A549 (cell line): ENCODE data around the gene MCAM. TPM values are rescaled to one million over a fixed set of nuclear protein-coding genes. Genes with fewer than 3 reads are reported as not detected.

Source experiments
- ATAC-seq, 2 experiments: fragments of 200-7000 bp in 1 of 2; fragments of >200 bp in 1 of 2; cut with Nextera tagmentation in 1 of 2; cut with Tn5 transposase in 1 of 2; 3 replicates each; pipeline versions ENCODE4 v1.8.0 to v1.9.1; 2018 to 2020; ENCODE audit warnings: mild to moderate bottlenecking in 1 of 2, moderate library complexity in 1 of 2
- CTCF ChIA-PET: fragments of 300-600 bp; sonication (Branson Sonifier 250); formaldehyde crosslinking; extraction: SDS; loops from one replicate; lab custom pipeline; 2021; ENCODE audit warnings: antibody characterized with exemption, inconsistent platforms; lab: Yijun Ruan, JAX
- POLR2A ChIA-PET: fragments of 350-600 bp; formaldehyde crosslinking; extraction: SDS; loops from one replicate; lab custom pipeline; 2021; ENCODE audit warnings: antibody characterized with exemption, inconsistent platforms; lab: Yijun Ruan, JAX
- DNase-seq, 2 experiments: peaks; one replicate each; pipeline versions ENCODE4 v3.0.0 to v3.0.0-alpha.2; 2011 to 2016; ENCODE audit warnings: low read depth in 1 of 2, low spot score in 1 of 2
- FAIRE-seq: peaks from 2 replicates; lab custom pipeline; 2011; peaks lifted over from hg19 to GRCh38; lab: Jason Lieb, UNC
- H3K27ac ChIP-seq, 2 experiments: fragments of >200 bp; sonication (Bioruptor Twin); formaldehyde crosslinking; 3 replicates each; pipeline ENCODE4 v1.5.1; 2016 to 2017
- H3K4me1 ChIP-seq: fragments of >200 bp; sonication (Bioruptor Twin); formaldehyde crosslinking; 3 replicates; pipeline ENCODE4 v1.6.1; 2016
- H3K4me2 ChIP-seq: fragments of >200 bp; sonication (Bioruptor Twin); formaldehyde crosslinking; 3 replicates; pipeline ENCODE4 v1.6.1; 2016
- H3K4me3 ChIP-seq: fragments of >200 bp; sonication (Bioruptor Twin); formaldehyde crosslinking; 3 replicates; pipeline ENCODE4 v1.5.1; 2016
- H3K9me3 ChIP-seq: fragments of >200 bp; sonication (Bioruptor Twin); formaldehyde crosslinking; 3 replicates; pipeline ENCODE4 v1.6.1; 2016
- ATOH8 ChIP-seq: fragments of 250-450 bp; sonication (Bioruptor Pico); IDR thresholded peaks from 2 replicates; pipeline ENCODE4 v1.5.0; 2020; ENCODE audit warnings: low read depth, mild to moderate bottlenecking, moderate library complexity
- CBX8 ChIP-seq: fragments of 200-600 bp; sonication (generic); IDR thresholded peaks from 2 replicates; pipeline ENCODE4 v1.6.1; 2016
- CHD4 ChIP-seq: fragments of 200-600 bp; sonication (generic); IDR thresholded peaks from 2 replicates; pipeline ENCODE4 v1.6.1; 2016; ENCODE audit warnings: antibody characterized with exemption, mild to moderate bottlenecking, borderline replicate concordance
- EHF ChIP-seq: fragments of 250-450 bp; sonication (Bioruptor Pico); IDR thresholded peaks from 2 replicates; pipeline ENCODE4 v1.5.0; 2020; ENCODE audit warnings: mild to moderate bottlenecking
- EHMT2 ChIP-seq: fragments of 200-600 bp; sonication (generic); IDR thresholded peaks from 2 replicates; pipeline ENCODE4 v1.6.1; 2016; ENCODE audit warnings: antibody characterized with exemption, low read depth, mild to moderate bottlenecking, moderate library complexity
- ESRRA ChIP-seq: fragments of 150-350 bp; IDR thresholded peaks from 2 replicates; pipeline ENCODE4 v1.6.1; 2014; ENCODE audit warnings: mild to moderate bottlenecking, low read length, borderline replicate concordance
- FOSL2 ChIP-seq, 2 experiments: fragments of 450-650 bp in 1 of 2; fragments of >200 bp in 1 of 2; sonication (Bioruptor Twin) in 1 of 2; formaldehyde crosslinking; IDR thresholded peaks; 2 replicates each; pipeline versions ENCODE4 v1.5.0 to v1.6.1; 2016 to 2020; ENCODE audit warnings: mild to moderate bottlenecking in 1 of 2, moderate library complexity in 1 of 2
- FOXS1 ChIP-seq: fragments of 250-450 bp; sonication (Bioruptor Pico); IDR thresholded peaks from 2 replicates; pipeline ENCODE4 v1.5.0; 2020; ENCODE audit warnings: mild to moderate bottlenecking, moderate library complexity
- HDAC2 ChIP-seq: fragments of 200-600 bp; sonication (generic); IDR thresholded peaks from 2 replicates; pipeline ENCODE4 v1.6.1; 2016
- HMGXB4 ChIP-seq: fragments of 250-450 bp; sonication (Bioruptor Pico); IDR thresholded peaks from 2 replicates; pipeline ENCODE4 v1.5.0; 2021; ENCODE audit warnings: mild to moderate bottlenecking, moderate library complexity, borderline replicate concordance
- HOXB13 ChIP-seq: fragments of 250-450 bp; sonication (Bioruptor Pico); IDR thresholded peaks from 2 replicates; pipeline ENCODE4 v1.5.0; 2020; ENCODE audit warnings: low read depth, mild to moderate bottlenecking, moderate library complexity
- JUN ChIP-seq, 2 experiments: fragments of >200 bp; sonication (Bioruptor Twin); formaldehyde crosslinking; IDR thresholded peaks; 2 replicates in 1 of 2; 3 replicates in 1 of 2; pipeline ENCODE4 v1.6.1; 2016 to 2017
- KDM1A ChIP-seq: fragments of 200-600 bp; sonication (generic); IDR thresholded peaks from 2 replicates; pipeline ENCODE4 v1.6.1; 2016; ENCODE audit warnings: low read depth, mild to moderate bottlenecking
- MAZ ChIP-seq: fragments of 150-350 bp; IDR thresholded peaks from 2 replicates; pipeline ENCODE4 v1.6.1; 2014; ENCODE audit warnings: antibody characterized with exemption, low read depth, low read length, borderline replicate concordance
- MYC ChIP-seq: IDR thresholded peaks from 2 replicates; pipeline ENCODE4 v1.6.1; 2012; ENCODE audit warnings: mild to moderate bottlenecking, inconsistent platforms, low read length, improper control_type of control experiment, borderline replicate concordance
- NFE2L2 ChIP-seq: fragments of 150-350 bp; conservative IDR thresholded peaks from 2 replicates; pipeline ENCODE4 v1.6.1; 2014; ENCODE audit warnings: low read length
- NPAS2 ChIP-seq: fragments of 250-450 bp; sonication (Bioruptor Pico); IDR thresholded peaks from 2 replicates; pipeline ENCODE4 v1.8.0; 2022; ENCODE audit warnings: mild to moderate bottlenecking, moderate library complexity, borderline replicate concordance
- PHF8 ChIP-seq: fragments of 200-600 bp; sonication (generic); IDR thresholded peaks from 2 replicates; pipeline ENCODE4 v1.6.1; 2016; ENCODE audit warnings: low read depth, mild to moderate bottlenecking, antibody characterized with exemption, moderate library complexity, borderline replicate concordance
- RAD21 ChIP-seq, 2 experiments: fragments of >200 bp in 1 of 2; sonication (Bioruptor Twin) in 1 of 2; formaldehyde crosslinking in 1 of 2; IDR thresholded peaks in 1 of 2; conservative IDR thresholded peaks in 1 of 2; 2 replicates in 1 of 2; 3 replicates in 1 of 2; pipeline ENCODE4 v1.6.1; 2012 to 2018; ENCODE audit warnings: inconsistent platforms in 1 of 2
- SREBF2 ChIP-seq: fragments of 450-650 bp; IDR thresholded peaks from 2 replicates; pipeline ENCODE4 v1.6.1; 2014; ENCODE audit warnings: mild to moderate bottlenecking, moderate library complexity
- TFCP2L1 ChIP-seq: fragments of 250-450 bp; sonication (Bioruptor Pico); IDR thresholded peaks from 2 replicates; pipeline ENCODE4 v1.5.0; 2021; ENCODE audit warnings: mild to moderate bottlenecking
- TP53 ChIP-seq: fragments of 250-450 bp; sonication (Bioruptor Pico); IDR thresholded peaks from 2 replicates; pipeline ENCODE4 v1.5.0; 2021; ENCODE audit warnings: mild to moderate bottlenecking, moderate library complexity
- ZC3H11A ChIP-seq: fragments of 450-650 bp; IDR thresholded peaks from 2 replicates; pipeline ENCODE4 v1.6.1; 2014; ENCODE audit warnings: antibody characterized with exemption, mild to moderate bottlenecking
- ZFP36 ChIP-seq: fragments of 450-650 bp; IDR thresholded peaks from 2 replicates; pipeline ENCODE4 v1.6.1; 2014; ENCODE audit warnings: borderline replicate concordance; ENCODE audit not compliant: partially characterized antibody
- ZNF302 ChIP-seq: fragments of 250-450 bp; sonication (Bioruptor Pico); IDR thresholded peaks from 2 replicates; pipeline ENCODE4 v1.9.0; 2021; ENCODE audit warnings: inconsistent platforms, mild to moderate bottlenecking, moderate library complexity
- ZSCAN20 ChIP-seq: fragments of 250-450 bp; sonication (Bioruptor Pico); IDR thresholded peaks from 2 replicates; pipeline ENCODE4 v1.8.0; 2022; ENCODE audit warnings: mild to moderate bottlenecking, moderate library complexity
- WGBS: methylation state at CpG from one replicate; pipeline ENCODE4 v1.1.6; 2017; ENCODE audit errors: missing lambda C conversion rate; 5-methylcytosine and 5-hydroxymethylcytosine counted together
- polyA plus RNA-seq, 4 experiments: library from polyadenylated mRNA; depleted of rRNA in 3 of 4; stranded (reverse); fragments of >200 nt; fragmentation: RNase III in 1 of 4; extraction: RNeasy Plus Mini Kit Qiagen cat#74134 plus additional on column Dnase treatment in 1 of 4; gene quantifications; 2 replicates in 3 of 4; 3 replicates in 1 of 4; pipeline ENCODE4 v1.2.3, GENCODE V29; 2011 to 2017
- TF ChIP-seq, protein P1 (sequence below): IDR thresholded peaks from 2 replicates; pipeline ENCODE4 v1.6.1; 2012
- TF ChIP-seq, protein P2 (sequence below): fragments of 450-650 bp; IDR thresholded peaks from 2 replicates; pipeline ENCODE4 v1.6.1; 2014; ENCODE audit warnings: antibody characterized with exemption
- TF ChIP-seq, protein P3 (sequence below): fragments of >200 bp; sonication (Bioruptor Twin); formaldehyde crosslinking; IDR thresholded peaks from 3 replicates; pipeline ENCODE4 v1.6.1; 2016

Gene MCAM
- polyA plus RNA-seq, 2 of the 4 experiments (the other 2 are of a cell fraction) = 5.4 to 14.9 TPM

DNA sequence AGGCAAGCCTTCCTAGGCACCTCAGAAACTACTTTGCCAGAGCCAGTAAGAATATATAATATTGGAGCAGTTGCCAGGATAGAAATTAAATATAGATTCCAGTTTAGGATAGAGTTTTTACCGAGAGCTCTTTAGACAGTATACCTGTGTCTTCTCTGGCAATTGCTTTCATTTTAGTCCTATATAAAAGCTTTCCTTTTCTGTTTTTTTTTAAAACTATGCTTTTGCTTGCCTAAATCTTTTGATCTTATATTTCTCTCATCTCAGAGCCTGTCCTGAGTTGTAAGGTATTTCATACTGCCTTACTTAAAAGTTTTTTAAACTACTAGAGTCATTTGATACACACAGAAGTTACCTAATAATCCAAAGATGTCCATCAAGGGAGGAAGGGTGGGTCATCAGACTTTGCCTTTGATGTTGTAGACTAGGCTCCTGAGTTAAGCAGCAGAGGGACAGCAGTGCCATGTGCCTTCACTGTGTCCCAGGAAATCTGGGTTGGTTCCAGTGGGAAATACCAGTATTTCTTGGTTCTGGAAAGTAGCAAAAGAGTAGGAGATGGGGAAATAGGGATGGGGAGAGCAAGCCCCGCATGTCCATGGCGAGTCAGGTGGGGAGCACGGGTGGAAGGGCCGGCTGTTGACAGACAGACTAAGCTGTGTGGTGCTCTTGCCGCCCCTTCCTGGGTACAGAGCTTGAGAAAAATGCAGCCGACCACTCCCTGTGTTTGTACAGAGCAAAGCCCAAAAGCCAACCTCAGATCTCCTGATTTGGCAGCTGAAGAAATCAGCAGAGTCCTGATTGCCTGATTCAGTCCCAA is 11.2 kb downstream of the MCAM start:
- CTCF ChIA-PET = interaction anchor here (1.2 to 6.9 kb wide), 3 partner anchors 17 to 22 kb away, joined by 3 to 43 read pairs (median 3); no protein-coding TSS in a partner anchor
- H3K4me1 ChIP-seq = no peaks in the 10 kb centered on the region
- H3K27ac ChIP-seq = no peak overlapping the region
- DNase-seq (no peak), ATAC-seq (no peak), FAIRE-seq (no peak)
- TF ChIP-seq, protein P1, sequence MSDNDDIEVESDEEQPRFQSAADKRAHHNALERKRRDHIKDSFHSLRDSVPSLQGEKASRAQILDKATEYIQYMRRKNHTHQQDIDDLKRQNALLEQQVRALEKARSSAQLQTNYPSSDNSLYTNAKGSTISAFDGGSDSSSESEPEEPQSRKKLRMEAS = no peak
- TF ChIP-seq ZC3H11A (no peak), NPAS2 (CRISPR knock-in tag) (no peak), EHF (CRISPR knock-in tag) (no peak), HMGXB4 (CRISPR knock-in tag) (no peak), KDM1A (no peak), CBX8 (no peak), NFE2L2 (no peak), ZFP36 (no peak), ATOH8 (CRISPR knock-in tag) (no peak), HOXB13 (CRISPR knock-in tag) (no peak), ZNF302 (CRISPR knock-in tag) (no peak), RAD21 (conservative IDR thresholded peaks at IDR 0.05 in 1 of 2, IDR thresholded peaks at IDR 0.05 in 1 of 2) (no peak), HDAC2 (no peak), MYC (no peak)
- TF ChIP-seq, protein P2, sequence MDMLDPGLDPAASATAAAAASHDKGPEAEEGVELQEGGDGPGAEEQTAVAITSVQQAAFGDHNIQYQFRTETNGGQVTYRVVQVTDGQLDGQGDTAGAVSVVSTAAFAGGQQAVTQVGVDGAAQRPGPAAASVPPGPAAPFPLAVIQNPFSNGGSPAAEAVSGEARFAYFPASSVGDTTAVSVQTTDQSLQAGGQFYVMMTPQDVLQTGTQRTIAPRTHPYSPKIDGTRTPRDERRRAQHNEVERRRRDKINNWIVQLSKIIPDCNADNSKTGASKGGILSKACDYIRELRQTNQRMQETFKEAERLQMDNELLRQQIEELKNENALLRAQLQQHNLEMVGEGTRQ = no peak
- TF ChIP-seq, protein P3, sequence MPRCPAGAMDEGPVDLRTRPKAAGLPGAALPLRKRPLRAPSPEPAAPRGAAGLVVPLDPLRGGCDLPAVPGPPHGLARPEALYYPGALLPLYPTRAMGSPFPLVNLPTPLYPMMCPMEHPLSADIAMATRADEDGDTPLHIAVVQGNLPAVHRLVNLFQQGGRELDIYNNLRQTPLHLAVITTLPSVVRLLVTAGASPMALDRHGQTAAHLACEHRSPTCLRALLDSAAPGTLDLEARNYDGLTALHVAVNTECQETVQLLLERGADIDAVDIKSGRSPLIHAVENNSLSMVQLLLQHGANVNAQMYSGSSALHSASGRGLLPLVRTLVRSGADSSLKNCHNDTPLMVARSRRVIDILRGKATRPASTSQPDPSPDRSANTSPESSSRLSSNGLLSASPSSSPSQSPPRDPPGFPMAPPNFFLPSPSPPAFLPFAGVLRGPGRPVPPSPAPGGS = no peak
- TF ChIP-seq, all 56 proteins: peak for 0
- no peak overlapping the region for H3K4me2 ChIP-seq
- WGBS = 91% methylated on average over 7 of the region's 7 CpGs
- POLR2A ChIA-PET = no interaction called here
- no peak overlapping the region for H3K4me3 ChIP-seq
- H3K9me3 ChIP-seq = no peaks in the 10 kb centered on the region

DNA sequence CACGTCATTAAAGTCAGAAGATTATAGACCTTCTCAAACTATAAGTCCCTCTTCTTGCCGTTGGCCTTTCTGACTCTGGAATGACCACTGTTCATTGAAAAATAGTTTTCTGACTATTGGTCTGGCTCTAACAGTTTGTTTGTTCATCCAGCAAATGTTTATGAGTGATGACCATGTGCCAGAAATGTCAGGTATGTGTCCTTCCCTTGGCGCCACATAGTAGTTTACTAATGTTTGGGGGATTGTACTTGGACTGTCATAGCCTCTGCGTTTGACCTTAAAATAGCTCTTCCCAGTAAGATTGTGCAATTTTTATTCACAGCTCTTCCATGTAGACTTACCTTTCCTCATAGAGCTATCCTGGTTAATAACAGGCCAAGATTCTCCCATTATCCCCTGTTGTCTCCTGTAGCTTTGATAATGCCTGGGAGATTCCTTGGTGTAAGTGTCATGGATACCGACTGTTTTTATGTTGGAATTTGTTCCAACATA is 13.7 kb downstream of the MCAM start:
- POLR2A ChIA-PET = no interaction called here
- FAIRE-seq = no peak
- TF ChIP-seq SREBF2 (no peak), FOXS1 (CRISPR knock-in tag) (no peak), ESRRA (no peak), TP53 (CRISPR knock-in tag) (no peak), CHD4 (no peak), TFCP2L1 (no peak), JUN (IDR thresholded peaks at IDR 0.05) (no peak), ZSCAN20 (CRISPR knock-in tag) (no peak), CBX8 (no peak), FOSL2 (IDR thresholded peaks at IDR 0.05) (no peak), FOSL2 (CRISPR knock-in tag; IDR thresholded peaks at IDR 0.05) (no peak), ATOH8 (CRISPR knock-in tag) (no peak), PHF8 (no peak), EHMT2 (no peak), MAZ (no peak)

More for the DNA sequence above, 13.7 kb downstream of the MCAM start:
- no peak overlapping the region for H3K4me2 ChIP-seq
- no peak overlapping the region for H3K27ac ChIP-seq
- H3K9me3 ChIP-seq = no peaks in the 10 kb centered on the region
- 89% methylated on average over 5 of the region's 5 CpGs for WGBS
- H3K4me3 ChIP-seq = no peak overlapping the region
- no peak for DNase-seq
- CTCF ChIA-PET = interaction anchor here (1.0 to 6.9 kb wide), 3 partner anchors 12 to 53 kb away, joined by 4 to 43 read pairs (median 8); no protein-coding TSS in a partner anchor
- ATAC-seq = no peak
- no peaks in the 10 kb centered on the region for H3K4me1 ChIP-seq
